HEK293T (cell line): ENCODE measurements around the gene TMEM184B.

Source experiments
- CTCF ChIA-PET: fragments of 350-600 bp; formaldehyde crosslinking; extraction: SDS; loops from one replicate; lab custom pipeline; 2021; ENCODE audit warnings: antibody characterized with exemption, inconsistent platforms; lab: Yijun Ruan, JAX
- POLR2A ChIA-PET: fragments of 350-600 bp; formaldehyde crosslinking; extraction: SDS; loops from one replicate; lab custom pipeline; 2020; ENCODE audit warnings: antibody characterized with exemption, inconsistent platforms; lab: Yijun Ruan, JAX
- DNase-seq: peaks from one replicate; pipeline ENCODE4 v3.0.0; 2012; ENCODE audit warnings: mixed read lengths; ENCODE audit errors: extremely low spot score
- BHLHE40 ChIP-seq: fragments of 450-650 bp; IDR thresholded peaks from 2 replicates; pipeline ENCODE4 v1.6.1; 2016; ENCODE audit warnings: mild to moderate bottlenecking, moderate library complexity, borderline replicate concordance
- CTBP1 ChIP-seq: fragments of 450-650 bp; IDR thresholded peaks from 2 replicates; pipeline ENCODE4 v1.6.1; 2016; ENCODE audit warnings: borderline replicate concordance
- ELF4 ChIP-seq: fragments of 450-650 bp; IDR thresholded peaks from 2 replicates; pipeline ENCODE4 v1.6.1; 2017; ENCODE audit warnings: antibody characterized with exemption
- FOXM1 ChIP-seq: fragments of 450-650 bp; IDR thresholded peaks from 2 replicates; pipeline ENCODE4 v1.6.1; 2017; ENCODE audit warnings: mild to moderate bottlenecking, borderline replicate concordance
- HDGF ChIP-seq: fragments of 450-650 bp; IDR thresholded peaks from 2 replicates; pipeline ENCODE4 v1.6.1; 2017; ENCODE audit warnings: antibody characterized with exemption, borderline replicate concordance
- L3MBTL2 ChIP-seq: fragments of 450-650 bp; conservative IDR thresholded peaks from 2 replicates; pipeline ENCODE4 v1.6.1; 2016; ENCODE audit warnings: mild to moderate bottlenecking
- PKNOX1 ChIP-seq: fragments of 450-650 bp; IDR thresholded peaks from 2 replicates; pipeline ENCODE4 v1.6.1; 2016
- TARDBP ChIP-seq: fragments of 450-650 bp; IDR thresholded peaks from 2 replicates; pipeline ENCODE4 v1.6.1; 2016

The TMEM184B gene

GRCh38 chr22:38272373-38273134 is at the start of gene TMEM184B:
Gene TMEM184B (minus strand): TSS chr22:38273010. CDS start chr22:38247961, 25,049 bp downstream.
- TF ChIP-seq FOXM1 (peak; percentile 86), BHLHE40 (no peak)
- POLR2A ChIA-PET = no interaction called here
- DNase-seq = peak; percentile 100
- CTCF ChIA-PET = interaction anchor here (2.6 kb wide), 1 partner anchor 10 kb away, joined by 6 read pairs; no protein-coding TSS in a partner anchor

- DNase-seq = no peak
- TF ChIP-seq HDGF = no peak
- ChIA-PET CTCF (no interaction called here), POLR2A (interaction anchor here (1.1 kb wide), 1 partner anchor 273 kb away, joined by 3 read pairs; no protein-coding TSS in a partner anchor)
Observed at GRCh38 chr22:38320605-38321402, 48.0 kb upstream of the TMEM184B start.

GRCh38 chr22:38318792-38319773 is 46.3 kb upstream of the TMEM184B start:
- POLR2A ChIA-PET = interaction anchor here (0.8 to 2.4 kb wide), 11 partner anchors 9 to 104 kb away, joined by 3 to 17 read pairs (median 5); no protein-coding TSS in a partner anchor
- no peak for DNase-seq
- CTCF ChIA-PET = no interaction called here
- no peak for TF ChIP-seq CTBP1

GRCh38 chr22:38317995-38318715 is 45.3 kb upstream of the TMEM184B start:
- no peak for TF ChIP-seq BHLHE40
- TF ChIP-seq L3MBTL2 = peak; percentile 91
- TF ChIP-seq ELF4 = peak; percentile 93
- TF ChIP-seq HDGF = peak; percentile 37; the same call in 1 of the 2 replicates
- CTCF ChIA-PET = no interaction called here
- POLR2A ChIA-PET = interaction anchor here (0.8 to 2.4 kb wide), 20 partner anchors 9 to 364 kb away, joined by 3 to 17 read pairs (median 4); partner anchors contain the start of genes C22orf23, PLA2G6 and POLR2F
- DNase-seq = peak; percentile 90

GRCh38 chr22:38317122-38317994 is 44.5 kb upstream of the TMEM184B start, which contains the start of gene CSNK1E:
Gene CSNK1E (minus strand): TSS chr22:38317433. CDS start chr22:38314157, 3,276 bp downstream.
- TF ChIP-seq PKNOX1 (no peak), L3MBTL2 (peak; percentile 29; the same call in 1 of the 2 replicates), FOXM1 (peak; percentile 72; the same call in 1 of the 2 replicates)
- peak; percentile 96 for DNase-seq
- POLR2A ChIA-PET = interaction anchor here (0.9 to 2.4 kb wide), 19 partner anchors 8 to 364 kb away, joined by 3 to 17 read pairs (median 4); partner anchors contain the start of genes C22orf23, PLA2G6 and POLR2F
- CTCF ChIA-PET = no interaction called here

GRCh38 chr22:38316364-38317121 is 43.7 kb upstream of the TMEM184B start:
- CTCF ChIA-PET = no interaction called here
- POLR2A ChIA-PET = interaction anchor here (1.0 to 2.4 kb wide), 8 partner anchors 10 to 363 kb away, joined by 3 to 14 read pairs (median 4); partner anchors contain the start of genes C22orf23 and POLR2F
- TF ChIP-seq TARDBP (no peak), FOXM1 (0 out of 2 replicates have a peak, but pooled peaks have one; percentile 31)
- peak; percentile 77 for DNase-seq
